Fibroblast of skin of back (primary cell): ENCODE results near the gene ARHGAP20. TPM values are rescaled to one million over a fixed set of nuclear protein-coding genes. Genes with fewer than 3 reads are reported as not detected.

Source experiments
- DNase-seq: peaks from one replicate; pipeline ENCODE4 v3.0.0-alpha.2; 2013
- polyA plus RNA-seq, 2 experiments: library from polyadenylated mRNA; unstranded; fragments of 120-200 nt; gene quantifications; one replicate each; pipeline ENCODE4 v1.2.1, GENCODE V29; 2013; ENCODE audit not compliant: insufficient read length in 2 of 2

Gene ARHGAP20, protein sequence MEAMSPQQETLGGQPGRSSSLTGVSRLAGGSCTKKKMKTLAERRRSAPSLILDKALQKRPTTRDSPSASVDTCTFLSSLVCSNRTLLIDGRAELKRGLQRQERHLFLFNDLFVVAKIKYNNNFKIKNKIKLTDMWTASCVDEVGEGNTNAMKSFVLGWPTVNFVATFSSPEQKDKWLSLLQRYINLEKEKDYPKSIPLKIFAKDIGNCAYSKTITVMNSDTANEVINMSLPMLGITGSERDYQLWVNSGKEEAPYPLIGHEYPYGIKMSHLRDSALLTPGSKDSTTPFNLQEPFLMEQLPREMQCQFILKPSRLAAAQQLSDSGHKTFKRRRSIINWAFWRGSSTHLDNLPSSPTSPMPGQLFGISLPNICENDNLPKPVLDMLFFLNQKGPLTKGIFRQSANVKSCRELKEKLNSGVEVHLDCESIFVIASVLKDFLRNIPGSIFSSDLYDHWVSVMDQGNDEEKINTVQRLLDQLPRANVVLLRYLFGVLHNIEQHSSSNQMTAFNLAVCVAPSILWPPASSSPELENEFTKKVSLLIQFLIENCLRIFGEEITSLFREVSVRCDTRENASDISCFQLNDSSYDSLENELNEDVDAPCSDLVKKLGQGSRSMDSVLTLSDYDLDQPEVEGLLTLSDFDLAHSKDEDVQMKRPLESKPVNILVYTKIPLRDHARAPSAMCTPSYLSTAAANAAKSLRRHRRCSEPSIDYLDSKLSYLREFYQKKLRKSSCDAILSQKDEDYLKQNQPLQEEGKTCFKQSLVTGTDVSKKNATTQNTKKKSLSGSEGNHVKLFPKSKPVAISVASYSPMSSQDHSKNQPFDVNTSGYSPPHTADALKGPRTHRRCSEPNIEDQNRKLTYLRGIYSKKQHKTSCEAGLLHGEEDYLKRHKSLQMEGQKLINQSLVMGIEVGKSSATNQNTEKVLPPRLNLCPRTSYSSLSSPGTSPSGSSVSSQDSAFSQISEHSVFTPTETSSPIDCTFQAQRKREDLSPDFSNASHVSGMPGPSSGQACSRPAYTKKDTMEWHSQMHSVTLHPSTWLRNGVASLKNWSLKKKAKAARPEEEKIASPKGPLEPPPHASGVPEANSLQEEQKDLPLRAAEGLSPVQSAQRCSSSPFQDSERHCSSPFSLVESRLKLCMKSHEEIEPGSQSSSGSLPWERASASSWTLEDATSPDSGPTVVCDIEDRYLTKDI
- polyA plus RNA-seq (2013, experiment 1 of 2; ENCODE audit: insufficient read length), result 1.1 TPM
- 4.0 TPM for polyA plus RNA-seq (2013, experiment 2 of 2; ENCODE audit: insufficient read length)

GRCh38 chr11:110711776-110712658 lies at the start of gene ARHGAP20:
Gene ARHGAP20 (minus strand): TSS chr11:110712437. CDS start chr11:110712231, 206 bp downstream.
- peak; percentile 71 for DNase-seq

GRCh38 chr11:110761991-110762390 lies 49.8 kb upstream of the ARHGAP20 start:
- DNase-seq, result no peak

DNA sequence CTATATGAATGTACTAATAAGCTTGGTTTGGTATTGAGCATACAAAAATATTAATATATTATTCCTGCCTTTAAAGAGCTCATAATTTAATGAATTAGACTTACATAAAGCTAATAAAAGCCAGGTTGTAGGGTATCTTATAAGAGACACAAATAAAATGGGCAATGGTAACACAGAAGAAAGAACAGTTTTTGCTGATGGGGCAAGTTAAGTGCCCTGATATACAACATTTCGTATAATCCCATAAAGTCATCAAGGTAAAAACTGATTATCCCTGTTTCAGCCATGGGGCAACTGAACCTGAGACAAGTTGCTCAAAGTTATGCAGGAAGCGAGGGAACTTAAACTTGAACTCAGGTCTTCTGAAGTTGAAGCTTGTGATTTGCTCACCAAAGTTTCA lies 48.9 kb upstream of the ARHGAP20 start:
- no peak for DNase-seq

- peak; percentile 40 for DNase-seq
These were observed 47.7 kb upstream of the ARHGAP20 start for GRCh38 chr11:110759972-110760381.

- DNase-seq, result no peak
These were observed 45.9 kb upstream of the ARHGAP20 start for GRCh38 chr11:110757962-110758755.

GRCh38 chr11:110757066-110757465 lies 44.8 kb upstream of the ARHGAP20 start:
- DNase-seq, result no peak

- DNase-seq, result no peak
These were observed 43.7 kb upstream of the ARHGAP20 start for GRCh38 chr11:110755941-110756340.

DNA sequence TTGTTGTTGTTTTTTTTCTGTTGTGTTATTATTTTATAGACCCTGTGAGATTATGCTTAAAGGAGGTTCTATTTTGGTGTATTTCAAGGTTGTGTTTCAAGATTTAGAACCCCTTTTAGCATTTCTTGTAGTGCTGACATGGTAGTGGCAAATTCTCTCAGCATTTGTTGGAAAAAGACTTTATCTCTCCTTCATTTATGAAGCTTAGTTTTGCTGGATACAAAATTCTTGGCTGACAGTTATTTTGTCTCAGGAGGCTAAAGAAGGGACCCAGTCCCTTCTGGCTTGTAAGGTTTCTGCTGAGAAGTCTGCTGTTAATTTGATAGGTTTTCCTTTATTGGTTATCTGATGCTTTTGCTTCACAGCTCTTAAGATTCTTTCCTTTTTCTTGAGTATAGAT lies 40.7 kb upstream of the ARHGAP20 start:
- DNase-seq, result no peak

DNA sequence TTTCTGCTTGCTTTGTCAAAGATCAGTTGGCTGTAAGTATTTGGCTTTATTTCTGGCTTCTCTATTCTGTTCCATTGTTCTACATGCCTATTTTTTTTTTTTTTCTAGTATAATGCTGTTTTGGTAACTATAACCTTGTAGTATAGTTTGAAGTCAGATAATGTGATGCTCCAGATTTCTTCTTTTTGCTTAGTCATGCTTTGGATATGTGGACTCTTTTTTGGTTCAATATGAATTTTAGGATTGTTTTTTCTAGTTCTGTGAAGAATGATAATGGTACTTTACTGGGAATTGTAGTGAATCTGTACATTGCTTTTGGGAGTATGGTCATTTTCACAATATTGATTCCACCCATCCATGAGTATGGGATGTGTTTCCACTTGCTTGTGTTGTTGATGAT lies 37.9 kb upstream of the ARHGAP20 start:
- DNase-seq, result no peak

GRCh38 chr11:110747531-110747930 lies 35.3 kb upstream of the ARHGAP20 start:
- DNase-seq, result no peak

DNA sequence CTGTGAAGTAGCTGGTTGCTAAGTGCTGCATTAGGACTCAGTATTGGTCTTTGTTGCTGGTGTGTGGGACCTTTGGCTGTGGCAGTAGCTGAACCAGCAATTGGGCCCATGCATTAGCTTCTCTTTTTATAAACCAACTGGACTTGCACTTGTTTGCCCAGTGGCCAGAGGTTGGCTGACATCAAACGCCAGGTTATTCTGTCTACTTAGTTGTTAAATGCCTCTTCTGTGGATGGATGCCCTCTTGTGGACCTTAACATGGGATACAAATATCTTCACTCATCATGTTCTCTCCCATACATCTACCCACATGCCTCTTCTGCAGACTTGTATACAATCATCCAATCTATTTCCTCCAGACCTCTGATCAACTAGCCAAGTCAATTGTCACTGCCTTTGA lies 26.4 kb upstream of the ARHGAP20 start:
- DNase-seq, result no peak

DNA sequence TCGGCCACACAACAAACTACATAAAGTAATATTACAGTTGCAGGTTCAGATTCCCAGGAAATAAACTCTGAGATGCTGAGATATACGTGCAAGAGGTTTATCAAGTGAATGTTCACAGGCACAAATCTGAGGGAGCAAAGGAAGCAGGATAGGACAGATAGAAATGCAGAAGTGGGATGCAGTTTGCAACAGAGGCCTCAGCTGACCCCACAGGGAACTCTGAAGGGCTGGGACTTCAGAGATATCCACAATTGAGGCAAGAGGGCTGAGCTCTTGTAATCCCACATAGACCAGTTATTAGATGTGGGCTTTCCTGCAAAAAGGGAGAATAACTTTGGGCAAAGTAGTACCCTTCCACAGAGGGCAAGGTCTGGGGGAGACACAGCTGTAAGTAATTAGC lies 25.4 kb upstream of the ARHGAP20 start:
- no peak for DNase-seq

GRCh38 chr11:110736171-110736553 lies 23.9 kb upstream of the ARHGAP20 start:
- no peak for DNase-seq

DNA sequence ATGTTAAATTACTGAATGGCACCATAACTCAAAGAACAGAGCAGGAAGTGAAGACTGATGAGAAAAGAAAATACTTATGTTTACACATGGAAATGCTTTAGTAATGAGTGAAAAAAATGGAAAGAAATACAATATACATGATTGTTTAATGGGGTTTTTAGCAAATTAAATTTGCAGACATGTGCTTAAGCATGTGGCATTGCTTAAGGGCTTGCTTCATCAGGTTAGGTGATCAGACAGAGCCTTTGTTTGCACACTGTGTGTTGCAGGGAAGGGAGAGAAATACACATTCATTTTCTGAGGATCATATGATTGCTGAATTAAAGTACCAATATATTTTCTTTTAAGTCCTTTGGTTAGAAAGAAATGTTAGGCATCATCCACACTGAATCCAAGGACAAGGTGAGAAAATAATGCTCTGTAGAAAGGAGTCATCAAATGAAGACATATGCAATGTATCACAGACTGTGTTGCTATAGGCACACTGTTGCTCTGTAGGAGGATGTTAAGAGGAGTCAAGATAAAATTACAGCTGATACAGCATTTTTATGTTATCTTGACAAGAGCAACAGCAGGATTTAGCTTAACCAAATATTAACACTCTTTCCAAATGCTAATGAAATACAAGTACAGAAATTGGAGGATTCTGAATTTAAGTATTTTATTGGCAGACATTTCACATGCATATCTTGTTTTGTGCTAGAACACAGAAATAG lies 23.4 kb upstream of the ARHGAP20 start:
- DNase-seq, result no peak

DNA sequence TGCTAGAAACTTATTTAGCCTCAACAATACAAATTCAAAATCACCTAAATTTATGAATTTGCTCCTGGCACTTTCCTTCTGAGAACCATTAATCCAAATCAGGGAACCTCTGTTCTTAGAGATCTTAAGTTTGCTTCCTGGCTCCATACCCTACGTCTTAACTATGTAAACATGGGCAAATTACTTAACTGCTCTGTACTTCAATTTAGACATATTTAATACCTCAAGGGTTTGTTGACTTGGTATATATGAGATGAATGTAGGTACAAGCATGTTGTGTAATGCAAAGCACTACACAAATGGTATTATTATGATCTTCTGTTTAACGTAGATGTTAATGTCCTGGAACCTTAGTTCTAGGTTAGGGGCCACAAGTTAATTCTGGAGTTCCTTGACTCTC lies 22.6 kb upstream of the ARHGAP20 start:
- DNase-seq, result no peak

- DNase-seq, result no peak
These were observed 18.5 kb upstream of the ARHGAP20 start for GRCh38 chr11:110730773-110731172.

DNA sequence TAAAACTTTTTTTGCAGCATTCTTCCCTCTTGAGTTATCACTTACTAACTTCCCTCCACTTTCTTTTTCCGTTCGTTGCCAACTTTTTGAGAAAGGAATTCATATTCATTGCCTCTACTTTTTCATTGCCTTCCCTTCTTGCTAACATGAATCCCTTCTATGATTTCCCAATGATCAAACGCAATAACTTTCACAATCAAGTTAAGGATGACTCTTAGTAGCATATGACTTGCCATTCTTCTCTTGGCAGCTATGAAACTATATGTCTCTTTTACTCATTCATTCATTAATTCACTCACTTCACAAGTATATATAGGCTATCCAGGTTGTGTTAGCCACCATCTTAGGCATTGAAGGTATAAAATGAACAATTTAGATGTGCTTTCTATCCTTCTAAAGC lies 16.6 kb upstream of the ARHGAP20 start:
- DNase-seq, result no peak

- DNase-seq, result no peak
These were observed 16.2 kb upstream of the ARHGAP20 start for GRCh38 chr11:110728476-110728875.

GRCh38 chr11:110724358-110724757 lies 12.1 kb upstream of the ARHGAP20 start:
- DNase-seq, result no peak
